Measurements from ENCODE around the gene FBXO21.
"Not testable (repeated sequence)": the region's sequence is repeated elsewhere in the genome, so short reads cannot be mapped to it uniquely, and the experiment has no call there.

The FBXO21 gene

DNA sequence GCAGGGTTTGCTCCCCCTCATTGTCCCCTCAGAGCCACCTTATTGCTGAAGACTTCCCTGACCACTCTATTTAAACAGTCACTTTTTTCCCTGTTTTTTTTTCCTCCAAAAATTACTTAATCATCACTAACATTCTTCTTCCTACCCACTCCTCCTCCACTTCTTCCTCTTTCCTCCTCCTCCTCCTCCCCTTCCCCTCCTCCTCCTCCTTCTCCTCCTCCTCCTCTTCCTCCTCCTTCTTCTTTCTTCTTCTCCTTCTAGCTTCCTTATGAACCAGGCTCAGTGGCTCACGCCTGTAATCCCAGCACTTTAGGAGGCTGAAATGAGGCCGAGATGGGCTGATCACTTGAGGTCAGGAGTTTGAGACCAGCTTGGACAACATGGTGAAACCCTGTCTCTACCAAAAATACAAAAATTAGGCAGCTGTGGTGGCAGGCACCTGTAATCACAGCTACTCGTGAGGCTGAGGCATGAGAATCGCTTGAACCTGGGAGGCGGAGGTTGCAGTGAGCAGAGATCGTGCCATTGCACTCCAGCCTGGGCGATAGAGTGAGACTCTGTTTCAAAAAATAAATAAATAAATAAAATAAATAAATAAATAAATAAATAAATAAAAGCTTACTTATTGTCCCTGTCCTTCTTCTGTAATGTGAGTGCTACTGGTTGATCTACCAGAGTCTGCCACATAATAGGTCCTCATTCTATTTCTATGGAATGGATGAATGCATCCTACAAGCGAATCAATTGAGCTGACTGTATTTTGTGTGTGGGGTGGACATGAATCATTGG is 9.9 kb upstream of the FBXO21 start:
- DNase-seq (ENCODE audit: low read depth in 2 of 2) = not testable (repeated sequence)

DNA sequence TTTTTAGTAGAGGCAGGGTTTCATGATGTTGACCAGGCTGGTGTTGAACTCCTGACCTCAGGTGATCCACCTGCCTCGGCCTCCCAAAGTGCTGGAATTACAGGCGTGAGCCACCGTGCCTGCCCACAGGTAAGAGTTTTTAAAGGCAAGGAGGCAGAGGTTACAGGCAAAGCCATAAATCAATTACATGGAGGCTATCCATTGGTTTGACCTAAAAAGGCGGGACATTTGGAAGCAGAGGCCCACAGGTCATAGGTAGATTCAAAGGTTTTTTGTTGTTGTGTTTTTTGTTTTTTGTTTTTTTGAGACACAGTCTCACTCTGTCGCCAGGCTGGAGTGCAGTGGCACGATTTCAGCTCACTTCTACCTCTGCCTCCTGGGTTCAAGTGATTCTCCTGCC is 6.1 kb upstream of the FBXO21 start:
- DNase-seq (ENCODE audit: low read depth in 2 of 2) = not testable (repeated sequence)

GRCh38 chr12:117195027-117195426 is 4.8 kb upstream of the FBXO21 start:
- DNase-seq (ENCODE audit: low read depth in 2 of 2) = not testable (repeated sequence)

DNA sequence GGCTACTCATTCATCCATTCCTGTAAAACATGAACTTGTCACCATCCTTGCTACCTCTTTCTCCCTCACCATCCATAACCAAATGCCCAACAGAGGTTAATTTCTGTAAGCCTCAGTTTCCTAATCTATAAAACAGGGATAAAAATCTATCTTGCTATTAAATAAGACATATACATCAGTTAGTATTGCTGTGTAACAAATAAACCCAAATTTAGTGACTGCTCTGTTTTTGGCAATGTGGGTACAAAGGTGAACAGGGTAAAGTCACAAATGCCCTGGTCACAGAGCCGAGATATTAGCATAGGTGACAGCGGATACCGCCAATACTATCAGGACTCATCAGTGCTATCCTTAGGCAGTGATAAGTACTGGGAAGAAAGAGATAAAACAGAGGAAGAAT is 3.6 kb upstream of the FBXO21 start:
- DNase-seq (ENCODE audit: low read depth in 2 of 2) = no peak

DNA sequence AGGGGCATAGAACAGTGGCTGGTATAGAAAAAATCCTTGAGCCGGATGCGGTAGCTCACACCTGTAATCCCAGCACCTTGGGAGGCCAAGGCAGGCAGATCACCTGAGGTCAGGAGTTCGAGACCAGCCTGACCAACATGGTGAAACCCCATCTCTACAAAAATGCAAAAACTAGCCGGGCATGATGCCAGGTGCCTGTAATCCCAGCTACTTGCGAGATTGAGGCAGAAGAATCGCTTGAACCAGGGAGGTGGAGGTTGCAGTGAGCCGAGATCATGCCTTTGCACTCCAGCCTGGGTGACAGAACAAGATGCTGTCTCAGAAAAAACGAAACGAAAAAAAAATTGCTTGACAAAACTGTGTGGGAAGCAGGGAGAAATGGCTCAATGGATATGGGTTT is 2.3 kb upstream of the FBXO21 start:
- not testable (repeated sequence) for DNase-seq (ENCODE audit: low read depth in 2 of 2)

GRCh38 chr12:117192057-117192456 is 1.8 kb upstream of the FBXO21 start:
- no peak for DNase-seq (ENCODE audit: low read depth in 2 of 2)

- DNase-seq (ENCODE audit: low read depth in 2 of 2) = peak in 1 of 2 donors; percentile 10
These were observed 503 bp downstream of the FBXO21 start for GRCh38 chr12:117189725-117190209.

- no peak for DNase-seq (ENCODE audit: low read depth in 2 of 2)
These were observed 1.1 kb downstream of the FBXO21 start for GRCh38 chr12:117188961-117189724.

DNA sequence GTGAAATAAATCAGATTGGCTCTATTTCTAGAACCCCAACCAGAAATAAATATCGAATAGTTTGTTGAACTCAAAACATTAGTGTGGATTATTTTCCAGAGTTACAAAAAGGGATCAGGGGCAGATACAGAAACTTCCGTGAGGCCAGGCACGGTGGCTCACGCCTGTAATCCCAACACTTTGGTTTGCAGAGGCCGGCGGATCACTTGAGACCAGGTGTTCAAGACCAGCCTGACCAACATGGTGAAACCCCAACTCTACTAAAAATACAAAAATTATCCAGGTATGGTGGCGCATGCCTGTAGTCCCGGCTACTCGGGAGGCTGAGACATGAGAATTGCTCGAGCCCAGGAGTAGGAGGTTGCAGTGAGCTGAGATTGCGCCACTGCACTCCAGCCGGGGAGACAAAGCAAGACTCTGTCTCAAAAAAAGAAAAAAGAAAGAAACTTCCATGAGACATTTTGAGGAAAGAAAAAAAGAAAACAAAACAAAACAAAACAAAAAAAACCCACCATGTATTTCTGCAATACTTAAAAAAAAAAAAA is 2.1 kb downstream of the FBXO21 start:
- no peak for DNase-seq (ENCODE audit: low read depth in 2 of 2)

DNA sequence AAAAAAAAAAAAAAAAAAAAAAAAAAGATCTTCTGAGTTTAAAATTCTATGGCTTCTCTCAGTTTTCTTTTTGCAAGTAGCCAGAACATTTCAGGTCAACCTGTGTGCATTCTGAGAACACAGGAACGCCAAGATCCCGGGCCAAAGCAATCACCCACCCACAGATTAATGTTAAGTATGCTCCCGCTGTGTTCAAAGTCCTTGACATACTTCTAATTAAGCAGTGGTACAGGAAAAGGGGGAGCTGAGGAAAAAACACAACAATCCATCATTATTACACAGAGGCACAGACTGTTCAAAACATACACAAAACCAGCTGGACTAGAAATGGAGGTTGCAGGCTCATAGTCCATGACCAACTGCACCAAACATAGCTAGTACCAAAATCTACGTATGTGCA is 2.8 kb downstream of the FBXO21 start:
- no peak for DNase-seq (ENCODE audit: low read depth in 2 of 2)

GRCh38 chr12:117182866-117183265 is 7.4 kb downstream of the FBXO21 start:
- no peak for DNase-seq (ENCODE audit: low read depth in 2 of 2)

DNA sequence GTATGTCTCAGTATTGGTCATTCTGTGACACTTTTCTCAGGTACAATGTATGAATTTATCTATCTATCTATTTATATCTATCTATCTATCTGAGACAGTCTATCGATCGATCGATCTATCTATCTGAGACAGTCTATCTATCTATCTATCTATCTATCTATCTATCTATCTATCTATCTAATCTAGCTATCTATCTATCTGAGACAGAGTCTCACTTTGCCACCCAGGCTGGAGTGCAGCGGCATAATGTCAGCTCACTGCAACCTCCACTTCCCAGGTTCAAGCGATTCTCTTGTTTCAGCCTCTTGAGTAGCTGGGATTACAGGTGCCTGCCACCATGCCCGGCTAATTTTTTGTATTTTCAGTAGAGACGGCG is 8.8 kb downstream of the FBXO21 start:
- DNase-seq (ENCODE audit: low read depth in 2 of 2) = not testable (repeated sequence)

DNA sequence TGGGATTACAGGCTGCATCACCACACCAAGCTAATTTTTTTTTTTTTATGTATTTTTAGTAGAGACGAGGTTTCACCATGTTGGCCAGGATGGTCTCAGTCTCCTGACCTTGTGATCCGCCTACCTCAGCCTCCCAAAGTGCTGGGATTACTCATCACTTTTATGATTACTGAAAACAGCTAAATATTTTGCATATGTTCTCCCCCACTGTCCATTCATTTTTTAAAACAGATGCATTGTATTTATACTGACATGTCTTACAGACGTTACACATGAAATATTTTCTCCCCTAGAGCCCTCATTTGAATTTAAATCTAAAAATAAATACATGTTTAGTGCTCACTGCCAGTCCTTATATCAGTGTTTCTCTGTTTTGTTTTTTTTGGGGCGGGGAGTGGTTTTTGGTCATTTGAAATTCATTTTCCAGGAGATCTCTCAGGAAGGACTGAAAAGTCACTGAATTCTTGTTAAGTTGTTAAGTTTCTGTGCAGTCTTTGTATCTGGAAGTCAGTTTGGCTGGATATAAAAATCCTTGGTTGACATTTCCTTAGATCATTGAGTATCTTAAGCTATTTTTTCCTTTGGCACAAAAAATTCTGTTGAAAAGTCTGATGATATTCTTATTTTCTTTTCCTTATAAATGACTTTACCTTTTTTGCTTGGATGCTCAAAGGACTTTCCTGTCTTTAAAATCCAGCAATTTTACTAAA is 9.4 kb downstream of the FBXO21 start:
- no peak for DNase-seq (ENCODE audit: low read depth in 2 of 2)

- DNase-seq (ENCODE audit: low read depth in 2 of 2) = no peak
These were observed 11.5 kb downstream of the FBXO21 start for GRCh38 chr12:117178745-117179144.

DNA sequence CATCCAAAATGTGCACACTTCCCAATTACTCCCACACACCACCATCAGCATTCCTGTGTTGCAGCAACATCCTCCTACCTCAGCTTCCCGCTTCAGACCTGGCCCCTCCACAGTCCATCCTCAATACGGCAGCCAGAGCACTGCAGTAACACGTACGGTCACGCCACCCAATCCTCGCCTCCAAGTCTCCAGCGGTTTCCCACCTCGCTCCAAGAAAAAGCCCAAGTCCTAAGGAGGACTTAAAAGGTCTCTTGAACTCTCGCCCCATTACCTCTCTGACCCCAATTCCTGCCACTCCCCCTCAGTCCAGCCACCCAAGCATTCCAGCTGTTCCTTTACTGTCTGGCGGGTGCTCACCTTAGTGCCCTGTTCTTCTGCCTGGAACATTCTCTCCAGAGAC is 12.0 kb downstream of the FBXO21 start:
- no peak for DNase-seq (ENCODE audit: low read depth in 2 of 2)

DNA sequence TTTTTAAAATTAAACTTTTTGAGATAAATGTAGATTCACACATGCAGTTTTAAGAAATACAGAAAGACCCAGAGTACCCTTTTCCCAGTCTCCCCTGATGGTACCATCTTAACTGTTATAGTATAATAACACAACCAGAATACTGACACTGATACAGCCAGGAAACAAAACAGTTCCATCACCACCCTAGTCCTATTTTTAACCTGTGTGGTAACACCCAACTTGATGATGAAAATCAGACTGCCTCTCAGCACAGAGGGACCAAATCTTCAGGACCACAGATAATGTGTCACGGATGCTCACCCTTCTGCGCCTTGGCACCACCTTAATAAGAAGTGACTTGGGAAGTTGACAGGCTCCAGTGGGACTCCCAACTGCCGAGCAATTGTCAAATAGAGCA is 18.1 kb downstream of the FBXO21 start:
- no peak for DNase-seq (ENCODE audit: low read depth in 2 of 2)

- DNase-seq (ENCODE audit: low read depth in 2 of 2) = no peak
These were observed 18.6 kb downstream of the FBXO21 start for GRCh38 chr12:117171499-117172162.

DNA sequence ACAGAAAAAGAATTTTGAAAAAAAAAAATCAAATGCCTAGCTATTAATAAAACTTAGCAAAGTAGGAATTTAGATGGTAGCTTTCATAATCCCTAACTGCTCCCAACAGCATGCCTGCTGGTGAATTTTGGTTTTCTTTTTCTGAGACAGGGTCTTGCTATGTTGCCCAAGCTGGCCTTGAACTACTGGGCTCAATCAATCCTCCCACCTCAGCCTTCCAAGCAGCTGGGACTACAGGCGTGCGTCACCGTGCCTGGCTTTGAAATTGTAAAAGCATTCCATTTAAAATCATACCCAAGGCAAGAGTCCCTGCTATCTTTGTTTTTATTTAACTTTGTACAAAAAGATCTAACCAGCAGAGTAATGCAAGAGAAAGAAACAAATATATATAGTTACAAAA is 20.7 kb downstream of the FBXO21 start:
- DNase-seq (ENCODE audit: low read depth in 2 of 2) = no peak

DNA sequence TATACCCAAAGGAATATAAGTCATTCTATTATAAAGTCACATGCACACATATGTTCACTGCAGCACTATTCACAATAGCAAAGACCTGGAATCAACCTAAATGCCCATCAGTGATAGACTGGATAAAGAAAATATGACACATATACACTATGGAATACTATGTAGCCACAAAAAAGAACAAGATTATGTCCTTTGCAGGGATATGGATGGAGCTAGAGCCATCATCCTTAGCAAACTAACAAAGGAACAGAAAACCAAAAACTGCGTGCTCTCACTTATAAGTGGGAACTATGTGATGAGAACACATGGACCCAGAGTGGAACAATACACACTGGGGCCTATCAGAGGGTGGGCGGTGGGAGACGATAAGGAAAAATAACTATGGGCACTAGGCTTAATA is 21.3 kb downstream of the FBXO21 start:
- no peak for DNase-seq (ENCODE audit: low read depth in 2 of 2)

GRCh38 chr12:117167769-117168168 is 22.5 kb downstream of the FBXO21 start:
- DNase-seq (ENCODE audit: low read depth in 2 of 2) = no peak

DNA sequence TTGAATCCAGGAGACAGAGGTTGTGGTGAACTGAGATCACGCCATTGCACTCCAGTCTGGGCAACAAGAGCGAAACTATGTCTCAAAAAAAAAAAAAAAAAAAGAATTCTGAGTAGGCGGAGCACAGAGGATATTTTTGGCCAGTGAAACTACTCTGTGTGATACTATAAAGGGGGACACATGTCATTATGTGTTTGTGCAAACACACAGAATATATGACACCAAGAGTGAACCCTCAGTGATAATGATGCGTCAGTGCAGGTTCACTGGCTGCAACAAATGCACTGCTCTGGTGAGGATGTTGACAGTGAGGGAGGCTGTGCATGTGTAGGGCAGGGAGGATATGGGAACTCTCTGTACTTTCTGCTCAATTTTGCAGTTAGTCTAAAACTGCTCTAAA is 24.2 kb downstream of the FBXO21 start:
- DNase-seq (ENCODE audit: low read depth in 2 of 2) = no peak

DNA sequence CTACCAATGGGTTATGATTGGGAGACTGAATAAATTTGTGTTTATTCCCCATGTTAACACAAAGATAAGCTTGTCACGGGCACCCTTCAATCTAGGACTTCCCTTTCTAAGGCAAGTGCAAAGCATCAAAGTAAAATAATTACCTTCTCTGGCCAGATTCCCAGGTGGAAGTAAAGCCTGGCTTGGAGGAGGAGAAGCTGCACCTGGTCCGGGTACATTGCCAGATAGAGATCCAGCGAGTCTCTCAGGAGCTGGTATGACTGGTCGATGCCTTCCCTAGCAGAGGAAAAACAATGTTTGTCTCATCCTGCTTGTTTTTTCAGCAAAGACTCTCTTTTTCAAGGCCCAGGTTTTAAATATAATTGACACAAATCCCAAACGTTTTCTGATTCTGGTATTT is 24.9 kb downstream of the FBXO21 start:
- DNase-seq (ENCODE audit: low read depth in 2 of 2) = no peak
